Thoracic aorta (tissue), 2 donors: ENCODE results near the gene CCDC77. TPM values are rescaled to one million over a fixed set of nuclear protein-coding genes. Genes with fewer than 3 reads are reported as not detected.

Experiments used
- ATAC-seq: fragments of 150-250 bp; one replicate; pipeline ENCODE4 v1.8.0; 2017; ENCODE audit warnings: low read depth; ENCODE audit not compliant: insufficient number of reproducible peaks, low FRiP score
- DNase-seq: peaks from one replicate; pipeline ENCODE4 v3.0.0-alpha.2; 2020; ENCODE audit warnings: low spot score
- H3K27ac ChIP-seq, 2 donors: fragments of 200-600 bp; sonication (generic); 1 replicate in 1 of 2; 2 replicates in 1 of 2; pipeline ENCODE4 v1.5.1; 2016; ENCODE audit warnings: mild to moderate bottlenecking in 2 of 2, moderate library complexity in 2 of 2
- H3K27me3 ChIP-seq: fragments of 200-600 bp; sonication (generic); replicated peaks from 2 replicates; pipeline ENCODE4 v1.6.0; 2016; ENCODE audit warnings: mild to moderate bottlenecking; ENCODE audit not compliant: insufficient read depth
- H3K36me3 ChIP-seq: fragments of 200-600 bp; sonication (generic); one replicate; pipeline ENCODE4 v1.5.1; 2016
- H3K4me1 ChIP-seq, 2 donors: fragments of 200-600 bp; sonication (generic); 1 replicate in 1 of 2; 2 replicates in 1 of 2; pipeline versions ENCODE4 v1.5.1 to v1.6.0; 2016; ENCODE audit warnings: low read depth in 2 of 2, mild to moderate bottlenecking in 1 of 2; ENCODE audit not compliant: control insufficient read depth in 1 of 2
- H3K4me3 ChIP-seq: fragments of 200-600 bp; sonication (generic); 2 replicates; pipeline ENCODE4 v1.5.1; 2016; ENCODE audit warnings: mild to moderate bottlenecking
- H3K9me3 ChIP-seq: fragments of 200-600 bp; sonication (generic); 2 replicates; pipeline ENCODE4 v1.5.1; 2016
- total RNA-seq, 2 donors: library from RNA; depleted of rRNA; stranded (reverse); fragments of >200 nt; gene quantifications; one replicate each; pipeline versions ENCODE4 v1.1.0 to v1.2.3, GENCODE V29; 2016
- TF ChIP-seq, protein P1 (sequence below): fragments of 200-600 bp; sonication (generic); IDR thresholded peaks from one replicate; pipeline ENCODE4 v1.5.1; 2019; ENCODE audit warnings: antibody characterized with exemption

Gene CCDC77
- total RNA-seq, 2 donors from 2014 or later = 5.6 to 7.2 TPM

DNA sequence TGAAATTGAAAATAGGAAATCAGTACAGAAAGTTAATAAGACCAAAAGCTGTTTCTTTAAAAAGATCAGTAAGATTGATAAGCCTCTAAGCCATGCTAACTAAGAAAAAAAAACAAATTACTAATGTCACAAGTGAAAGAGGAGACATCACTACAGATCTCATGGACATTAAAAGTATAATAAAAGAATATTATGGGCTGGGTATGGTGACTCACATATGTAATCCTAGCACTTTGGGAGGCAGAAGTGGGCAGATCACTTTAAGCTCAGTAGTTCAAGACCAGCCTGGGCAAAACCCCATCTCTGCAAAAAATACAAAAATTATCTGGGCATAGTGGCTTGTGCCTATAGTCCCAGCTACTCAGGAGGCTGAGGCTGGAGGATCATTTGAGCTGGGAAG, 88.8 kb downstream of the CCDC77 start:
- Histone ChIP-seq H3K27me3 (no peaks in the 10 kb centered on the region), H3K36me3 (no peaks in the 10 kb centered on the region), H3K9me3 (no peaks in the 10 kb centered on the region), H3K4me1 (peaks cover 0 to 3% of the 10 kb centered on the region in 2 donors), H3K27ac (no peak overlapping the region), H3K4me3 (no peak overlapping the region)
- ATAC-seq (no peak), DNase-seq (no peak)
- TF ChIP-seq, protein P1, sequence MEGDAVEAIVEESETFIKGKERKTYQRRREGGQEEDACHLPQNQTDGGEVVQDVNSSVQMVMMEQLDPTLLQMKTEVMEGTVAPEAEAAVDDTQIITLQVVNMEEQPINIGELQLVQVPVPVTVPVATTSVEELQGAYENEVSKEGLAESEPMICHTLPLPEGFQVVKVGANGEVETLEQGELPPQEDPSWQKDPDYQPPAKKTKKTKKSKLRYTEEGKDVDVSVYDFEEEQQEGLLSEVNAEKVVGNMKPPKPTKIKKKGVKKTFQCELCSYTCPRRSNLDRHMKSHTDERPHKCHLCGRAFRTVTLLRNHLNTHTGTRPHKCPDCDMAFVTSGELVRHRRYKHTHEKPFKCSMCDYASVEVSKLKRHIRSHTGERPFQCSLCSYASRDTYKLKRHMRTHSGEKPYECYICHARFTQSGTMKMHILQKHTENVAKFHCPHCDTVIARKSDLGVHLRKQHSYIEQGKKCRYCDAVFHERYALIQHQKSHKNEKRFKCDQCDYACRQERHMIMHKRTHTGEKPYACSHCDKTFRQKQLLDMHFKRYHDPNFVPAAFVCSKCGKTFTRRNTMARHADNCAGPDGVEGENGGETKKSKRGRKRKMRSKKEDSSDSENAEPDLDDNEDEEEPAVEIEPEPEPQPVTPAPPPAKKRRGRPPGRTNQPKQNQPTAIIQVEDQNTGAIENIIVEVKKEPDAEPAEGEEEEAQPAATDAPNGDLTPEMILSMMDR = no peak

Other genes starting within 250 kb of the CCDC77 start
- gene SLC6A12, start 187.5 kb upstream of the CCDC77 start, total RNA-seq = 1 to 10 TPM; 1.2 to 1.8 TPM
- gene SLC6A13, start 138.8 kb upstream of the CCDC77 start, total RNA-seq = under 1 TPM in 1 of 2 donors, not detected in 1; 0.54 TPM
- gene KDM5A, start 12.3 kb upstream of the CCDC77 start, total RNA-seq = 10 to 100 TPM; 52.8 to 57.7 TPM
- 10 to 100 TPM; 16.8 to 22.3 TPM for gene B4GALNT3, start 58.3 kb downstream of the CCDC77 start, total RNA-seq